NCI-H2196 treated with DMSO at 0.1 percent for 48 hours (cell line): ENCODE data around the gene CCSER1.
"Not testable (repeated sequence)": the region's sequence is repeated elsewhere in the genome, so short reads cannot be mapped to it uniquely, and the experiment has no call there.

Experiments
- DNase-seq: peaks from one replicate; lab custom pipeline; 2025; ENCODE audit not compliant: unreplicated experiment; lab: John Stamatoyannopoulos, UW

Gene CCSER1

GRCh38 chr4:91620952-91621351 lies 1493.8 kb downstream of the CCSER1 start:
- DNase-seq: no peak

GRCh38 chr4:91621446-91621845 lies 1494.3 kb downstream of the CCSER1 start:
- no peak for DNase-seq

- DNase-seq: no peak
Observed at GRCh38 chr4:91622925-91623602, 1495.9 kb downstream of the CCSER1 start.

GRCh38 chr4:91623603-91623967 lies 1496.4 kb downstream of the CCSER1 start:
- DNase-seq: not testable (repeated sequence)

GRCh38 chr4:91630054-91630453 lies 1502.9 kb downstream of the CCSER1 start:
- DNase-seq: no peak

- no peak for DNase-seq
Observed at GRCh38 chr4:91630764-91631163, 1503.6 kb downstream of the CCSER1 start.

- no peak for DNase-seq
Observed at GRCh38 chr4:91631335-91631734, 1504.1 kb downstream of the CCSER1 start.

- DNase-seq: no peak
Observed at GRCh38 chr4:91636083-91636482, 1508.9 kb downstream of the CCSER1 start.
